ENCODE data around the gene AADAT.
"Not testable (repeated sequence)": the region's sequence is repeated elsewhere in the genome, so short reads cannot be mapped to it uniquely, and the experiment has no call there.

Gene AADAT

DNA sequence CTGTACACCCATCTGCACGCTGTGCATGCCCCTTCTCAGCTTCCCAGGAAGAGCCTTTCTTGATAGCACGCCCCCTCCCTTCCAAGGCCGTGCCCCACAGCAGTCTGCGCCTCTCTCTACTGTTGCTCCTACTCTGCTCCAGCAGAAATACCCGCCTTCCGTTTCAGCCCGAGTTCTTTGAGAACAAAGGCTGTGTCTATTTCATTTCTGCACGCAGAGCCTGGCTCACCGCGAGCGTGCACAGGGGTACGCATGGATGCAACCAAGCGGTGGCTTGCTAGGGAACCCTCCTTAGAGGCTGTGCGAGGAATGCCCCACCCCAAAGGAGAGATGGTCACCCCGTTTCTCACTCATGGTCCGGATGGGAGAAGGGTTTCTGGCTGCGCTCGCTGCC lies 485 bp downstream of the AADAT start:
- DNase-seq (ENCODE audit: low spot score) = peak; percentile 45

DNA sequence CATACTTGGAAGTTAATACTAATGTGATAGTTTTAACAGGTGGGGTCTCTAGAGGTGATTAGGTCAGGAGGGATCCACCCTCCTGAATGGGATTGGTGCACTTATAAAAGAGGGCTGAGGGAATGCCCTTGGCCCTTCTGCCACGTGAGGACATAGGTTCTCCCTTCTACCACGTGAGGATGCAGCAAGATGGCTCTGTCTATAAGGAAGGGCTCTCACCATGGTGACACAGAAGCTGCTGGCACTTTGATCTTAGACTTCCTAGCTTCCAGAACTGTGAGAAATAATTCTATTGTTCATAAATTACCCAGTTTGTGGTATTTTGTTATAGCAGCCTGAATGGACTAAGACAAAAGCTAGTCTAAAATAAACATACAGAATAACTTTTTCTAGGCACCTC lies 1.0 kb downstream of the AADAT start:
- DNase-seq (ENCODE audit: low spot score) = no peak

DNA sequence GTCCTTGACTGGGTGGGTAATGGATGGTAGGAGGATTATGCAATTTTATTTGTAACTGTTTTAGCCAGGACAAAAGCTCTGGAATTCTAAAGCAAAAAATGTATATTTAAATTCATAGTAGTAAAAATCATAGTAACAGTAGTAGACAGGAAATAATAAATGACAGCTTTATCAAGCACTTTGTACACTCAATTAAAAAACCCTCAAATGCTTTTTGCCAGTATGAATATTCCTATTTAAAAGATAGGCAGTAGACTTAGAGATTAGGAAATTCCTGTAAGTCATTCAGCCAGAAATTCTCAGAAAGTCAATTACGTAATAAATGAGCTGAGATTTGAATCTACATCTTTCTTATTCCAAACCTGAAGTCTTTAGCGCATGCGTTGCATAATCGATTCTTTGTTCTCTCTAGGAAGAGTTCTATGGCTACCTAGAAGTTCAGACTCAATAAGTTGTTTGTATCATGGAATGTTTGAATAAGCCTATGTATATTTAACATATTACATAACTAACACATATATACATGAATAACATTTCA lies 2.5 kb downstream of the AADAT start:
- DNase-seq (ENCODE audit: low spot score) = no peak

DNA sequence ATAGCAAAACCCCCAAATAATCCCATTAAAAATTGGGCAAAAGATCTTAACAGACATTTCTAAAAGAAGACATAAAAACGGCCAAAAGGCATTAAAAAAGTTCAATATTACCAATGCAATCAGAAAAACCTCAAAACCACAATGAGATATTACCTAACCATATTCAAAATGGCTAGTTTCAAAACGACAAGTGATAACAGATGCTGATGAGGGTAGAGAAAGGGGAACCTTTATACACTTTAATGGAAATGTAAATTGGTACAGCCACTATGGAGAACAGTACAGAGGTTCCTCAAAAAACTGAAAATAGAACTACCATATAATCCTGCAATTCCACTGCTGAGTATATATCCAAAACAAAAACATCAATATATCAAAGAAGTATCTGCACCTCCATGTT lies 6.2 kb downstream of the AADAT start:
- DNase-seq (ENCODE audit: low spot score) = no peak

DNA sequence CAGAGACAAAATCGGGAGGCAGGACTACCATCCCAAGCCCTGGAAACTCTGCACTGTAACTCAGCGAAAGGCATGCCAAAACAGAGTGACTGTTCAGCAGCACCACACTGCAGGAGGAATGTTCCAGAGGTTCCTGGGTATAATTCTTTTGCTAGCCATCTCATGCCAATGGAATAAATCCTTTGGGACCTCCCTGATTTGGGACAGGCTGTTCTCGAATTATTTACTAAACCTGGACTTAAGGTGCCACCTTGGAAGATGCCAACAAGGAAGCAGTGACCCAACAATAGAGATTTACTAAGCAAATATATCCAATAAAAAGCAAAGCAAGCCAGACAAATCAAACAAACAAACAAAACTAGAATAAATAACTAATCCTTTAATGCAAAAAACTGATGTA lies 9.3 kb downstream of the AADAT start:
- DNase-seq (ENCODE audit: low spot score) = no peak

DNA sequence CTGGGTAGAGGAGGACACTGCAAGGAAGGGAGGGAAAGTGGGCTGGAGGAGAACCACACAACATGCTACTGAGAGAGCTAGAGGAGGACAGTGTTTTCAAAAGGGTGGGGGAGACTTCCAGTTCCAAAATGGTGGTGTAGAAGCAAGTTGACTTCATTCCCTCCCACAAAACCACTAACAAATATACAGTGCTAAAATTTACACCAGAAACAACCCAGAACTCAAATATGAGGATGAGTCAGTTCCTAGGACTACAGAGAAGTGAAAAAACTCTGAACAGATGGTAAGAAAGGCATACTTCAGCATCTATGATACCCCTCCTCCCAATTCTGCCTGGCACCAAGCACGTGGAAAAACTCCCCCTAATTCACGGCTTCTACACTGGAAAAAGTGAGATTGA lies 9.8 kb downstream of the AADAT start:
- DNase-seq (ENCODE audit: low spot score) = no peak

DNA sequence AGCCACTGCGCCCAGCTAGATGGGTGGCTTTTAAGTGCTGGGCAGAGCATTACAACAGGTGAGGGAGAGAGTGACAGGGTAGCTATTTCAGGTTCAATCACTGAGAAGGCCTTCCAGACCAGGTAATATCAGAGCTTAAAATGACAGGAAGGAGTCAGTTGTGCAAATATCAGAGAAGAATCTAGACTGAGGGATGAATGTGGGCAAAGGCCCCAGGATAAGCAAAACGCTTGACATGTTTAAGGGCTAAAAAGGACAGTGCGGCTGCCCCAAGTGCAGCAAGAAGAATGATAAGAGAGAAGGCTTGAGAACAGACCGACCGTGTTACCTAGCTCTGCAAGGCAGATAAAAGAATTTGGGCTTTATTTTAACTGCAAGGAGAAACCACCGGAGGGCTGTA lies 18.6 kb downstream of the AADAT start:
- DNase-seq (ENCODE audit: low spot score) = no peak

DNA sequence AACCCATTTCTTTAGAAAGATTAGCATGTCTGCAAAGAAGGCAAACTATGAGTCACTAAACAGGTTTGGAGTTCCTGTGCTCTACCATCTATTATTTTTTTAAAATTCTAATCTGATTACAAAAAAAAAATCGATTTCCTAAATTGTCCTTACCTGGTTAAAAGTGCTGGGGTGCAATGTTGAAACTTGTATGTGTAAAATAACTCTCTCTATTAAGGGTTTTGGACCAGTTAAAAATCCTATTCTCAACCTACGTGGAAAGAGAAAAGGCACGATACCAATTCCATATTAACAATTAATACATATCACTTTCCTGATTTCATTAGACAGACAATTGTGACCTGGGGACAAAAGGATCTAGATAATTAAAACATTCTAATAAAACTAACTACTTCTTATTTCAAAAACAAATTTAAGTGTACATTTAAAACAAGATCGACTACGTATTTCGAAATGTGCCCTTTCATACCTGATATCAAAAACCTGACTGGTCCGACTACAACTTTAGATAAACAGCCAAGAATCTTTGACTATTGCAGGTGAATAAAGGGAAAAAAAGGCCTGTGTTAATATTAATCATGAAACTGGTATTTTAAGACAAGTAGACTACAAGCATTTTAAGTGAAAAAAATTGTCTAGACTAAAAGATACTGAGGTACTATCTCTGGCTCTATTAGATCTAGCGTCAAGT lies 21.2 kb downstream of the AADAT start:
- no peak for DNase-seq (ENCODE audit: low spot score)

DNA sequence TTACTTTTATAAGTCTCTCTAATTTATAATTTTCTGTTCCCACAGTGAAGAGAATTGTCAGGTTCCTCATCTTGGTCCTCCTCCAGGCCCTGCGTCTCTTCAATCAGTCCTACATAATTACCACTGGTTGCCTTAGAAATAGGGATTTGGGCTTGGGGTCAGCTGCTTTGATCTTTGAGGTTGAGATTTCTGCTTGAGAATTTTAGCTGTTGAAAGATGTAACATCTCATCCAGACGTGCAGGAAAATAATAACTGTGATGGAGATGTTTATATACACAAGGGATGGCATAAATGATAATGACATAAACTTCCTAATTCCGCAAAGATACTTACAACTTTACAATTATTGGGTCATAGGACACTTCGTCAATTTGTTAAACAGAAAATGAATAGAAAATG lies 30.3 kb downstream of the AADAT start:
- DNase-seq (ENCODE audit: low spot score) = no peak

DNA sequence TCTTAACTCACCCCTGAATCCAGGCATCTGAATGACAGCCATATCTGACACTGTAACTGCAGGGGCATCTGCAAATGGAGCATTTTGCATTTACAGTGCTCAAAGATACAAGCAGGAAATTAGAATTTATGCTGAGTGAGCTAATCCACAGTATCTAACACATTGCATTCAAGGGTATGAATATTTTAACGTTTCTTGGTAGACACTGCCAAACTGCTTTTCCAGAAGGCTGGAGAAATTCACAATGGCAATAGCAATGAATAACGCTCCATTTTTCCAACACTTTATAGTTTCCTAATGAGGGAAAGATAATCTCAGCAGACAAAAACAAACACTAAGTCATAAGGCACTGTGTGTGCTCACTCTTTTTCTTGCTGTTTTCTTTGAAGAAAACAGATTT lies 30.9 kb downstream of the AADAT start:
- no peak for DNase-seq (ENCODE audit: low spot score)

DNA sequence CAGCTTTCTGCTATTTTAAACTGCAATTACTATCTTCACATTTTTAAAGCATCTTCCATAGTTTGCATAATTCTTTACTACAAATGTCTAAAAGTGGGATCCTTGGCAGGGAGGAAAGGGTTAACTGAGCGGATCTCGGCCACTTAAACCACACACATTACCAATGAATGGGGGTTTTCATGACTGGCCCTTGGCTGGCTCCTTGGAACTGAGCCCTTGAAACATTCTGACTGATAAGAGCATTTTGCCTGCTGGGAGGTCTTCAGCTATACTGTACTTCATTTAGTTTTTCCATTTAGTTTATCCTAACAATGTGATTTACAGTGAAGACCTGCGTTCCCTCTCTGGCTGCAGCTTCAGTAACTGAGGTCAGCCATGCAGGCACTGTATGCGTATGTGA lies 31.9 kb downstream of the AADAT start:
- DNase-seq (ENCODE audit: low spot score) = no peak

DNA sequence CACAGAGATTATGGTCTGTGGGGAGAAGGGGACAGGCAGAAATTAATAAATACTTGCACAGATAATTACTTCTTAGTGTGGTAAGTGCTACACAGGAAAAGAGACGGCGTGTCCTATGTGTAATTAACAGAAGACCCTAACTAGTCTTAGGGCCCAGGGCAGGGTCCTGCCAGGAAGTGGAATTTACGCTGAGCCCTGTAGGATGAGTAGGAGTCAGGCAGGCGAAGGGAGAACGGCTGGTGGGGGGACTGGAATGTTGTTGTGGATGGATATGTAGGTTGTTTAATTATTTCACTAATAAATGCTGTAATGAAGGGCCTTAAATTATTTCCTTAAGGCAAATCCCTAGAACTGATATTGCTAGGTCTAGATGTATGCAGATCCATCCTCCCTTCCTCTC lies 36.8 kb downstream of the AADAT start:
- no peak for DNase-seq (ENCODE audit: low spot score)

DNA sequence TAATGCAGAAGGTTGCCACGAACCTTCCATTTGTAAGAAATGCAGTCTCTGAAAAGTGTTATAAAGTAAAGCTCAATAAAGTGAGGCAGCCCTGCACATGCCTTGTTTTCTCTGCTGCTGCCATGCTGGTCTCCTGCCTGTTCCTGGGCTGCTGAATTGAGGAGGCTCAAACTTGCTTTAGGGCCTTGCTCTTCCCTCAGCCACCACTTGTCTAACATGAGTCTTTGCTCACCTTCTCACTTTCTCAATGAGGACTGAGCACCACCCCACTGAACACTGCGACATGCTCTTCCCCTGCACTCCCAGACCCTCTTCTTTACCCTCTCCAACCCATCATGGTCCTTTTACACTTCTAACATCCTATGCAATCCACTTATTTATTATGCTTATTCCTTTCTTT lies 38.4 kb downstream of the AADAT start:
- DNase-seq (ENCODE audit: low spot score) = no peak

DNA sequence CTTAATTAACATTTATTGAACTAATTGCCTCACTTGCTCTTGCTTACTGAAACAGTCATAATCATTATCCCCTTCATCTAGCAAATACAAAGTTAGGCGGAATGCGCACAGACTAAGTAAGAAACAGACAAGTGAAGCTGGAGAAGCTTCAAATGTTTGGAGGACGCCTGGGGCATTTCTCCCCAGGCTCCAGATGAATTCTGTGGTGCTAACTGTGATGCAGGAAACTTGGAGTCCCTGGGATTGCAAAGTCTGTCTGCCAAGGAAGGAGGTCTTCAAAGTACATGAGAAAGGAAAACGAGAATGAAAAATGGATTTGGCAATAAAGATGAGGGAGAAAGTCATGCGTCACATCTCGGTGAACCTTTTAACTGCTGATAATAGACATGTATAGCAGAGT lies 40.0 kb downstream of the AADAT start:
- DNase-seq (ENCODE audit: low spot score) = no peak

DNA sequence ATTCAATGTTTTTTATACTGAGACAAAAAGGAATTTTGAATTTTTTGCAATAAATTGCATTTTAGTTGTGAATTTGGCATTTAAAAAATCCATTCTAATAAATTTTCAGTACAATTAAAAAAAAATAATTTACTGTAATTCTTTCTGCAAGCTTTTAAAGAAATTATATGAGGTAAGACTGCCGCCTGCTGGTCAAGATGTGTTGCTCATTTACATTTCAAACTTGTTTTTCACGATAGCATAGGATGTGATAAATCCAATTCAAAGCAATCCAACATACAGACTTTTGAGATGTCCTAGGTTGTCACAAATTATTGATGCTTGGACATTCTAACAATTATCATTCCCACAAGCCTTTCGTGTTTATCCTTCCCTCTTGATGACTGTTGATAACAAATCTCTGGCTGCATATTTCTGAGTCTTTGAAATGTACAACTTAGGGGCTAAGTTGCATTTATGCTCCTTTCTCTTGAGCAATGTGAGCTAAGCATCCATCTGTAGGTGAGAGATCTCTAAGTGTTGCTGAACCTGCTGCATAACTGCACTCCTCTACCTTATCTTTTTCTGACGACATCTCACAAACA lies 41.9 kb downstream of the AADAT start:
- peak; percentile 43 for DNase-seq (ENCODE audit: low spot score)

DNA sequence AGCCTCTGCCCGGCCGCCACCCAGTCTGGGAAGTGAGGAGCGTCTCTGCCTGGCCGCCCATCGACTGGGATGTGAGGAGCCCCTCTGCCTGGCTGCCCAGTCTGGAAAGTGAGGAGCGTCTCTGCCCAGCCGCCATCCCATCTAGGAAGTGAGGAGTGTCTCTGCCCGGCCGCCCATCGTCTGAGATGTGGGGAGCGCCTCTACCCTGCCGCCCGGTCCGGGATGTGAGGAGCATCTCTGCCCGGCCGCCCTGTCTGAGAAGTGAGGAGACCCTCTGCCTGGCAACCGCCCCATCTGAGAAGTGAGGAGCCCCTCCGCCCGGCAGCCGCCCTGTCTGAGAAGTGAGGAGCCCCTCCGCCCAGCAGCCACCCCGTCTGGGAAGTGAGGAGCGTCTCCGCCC lies 43.6 kb downstream of the AADAT start:
- DNase-seq (ENCODE audit: low spot score) = not testable (repeated sequence)

DNA sequence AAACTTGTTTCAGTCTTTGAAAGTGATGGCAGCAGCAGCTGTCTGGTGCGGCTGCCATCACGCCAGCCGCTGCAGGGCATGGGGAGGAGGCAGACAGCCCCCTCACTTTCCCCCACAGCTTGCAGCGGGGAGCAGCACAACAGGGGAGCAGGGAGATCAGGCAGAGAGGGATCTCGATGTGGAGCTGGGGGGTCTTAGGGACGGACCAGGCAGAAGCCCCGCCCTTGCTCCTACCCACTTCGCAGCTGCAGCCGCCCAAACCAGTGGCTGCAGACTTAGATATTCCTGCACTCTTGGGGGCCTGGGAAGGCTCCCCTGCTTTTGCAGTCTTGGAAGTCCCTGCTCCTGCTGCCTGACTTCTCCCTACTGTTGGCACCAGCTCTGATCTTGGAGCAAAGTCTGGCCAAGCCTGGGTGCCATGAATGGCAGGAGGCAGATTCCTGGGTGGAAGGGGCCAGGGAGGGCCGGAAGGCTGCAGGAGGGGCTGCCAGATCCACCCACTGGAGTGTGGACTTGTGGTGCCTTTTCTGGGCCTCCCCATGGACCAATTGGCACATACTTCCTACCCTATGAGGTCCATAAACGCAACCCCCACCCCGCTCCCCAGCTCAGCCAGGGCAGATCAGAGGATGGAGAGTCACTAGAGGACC lies 49.6 kb downstream of the AADAT start:
- no peak for DNase-seq (ENCODE audit: low spot score)

DNA sequence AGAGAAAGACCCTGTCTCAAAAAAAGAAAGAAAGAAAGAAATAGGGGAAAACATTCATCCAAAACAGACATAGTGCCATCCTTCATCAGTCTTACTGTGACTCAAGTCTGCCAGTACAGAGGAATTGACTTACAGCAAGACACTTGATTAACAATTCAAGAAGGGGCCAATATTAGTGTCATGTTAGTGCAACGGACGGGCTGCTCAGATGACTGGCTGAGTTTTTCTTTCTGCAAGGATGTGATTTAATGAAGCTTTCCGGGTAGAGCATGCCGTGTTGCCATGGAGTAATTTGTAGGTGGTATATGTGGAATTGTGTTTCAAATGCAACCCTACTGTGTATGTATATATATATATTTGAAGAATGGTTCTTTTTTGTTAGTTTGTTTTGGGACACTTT lies 51.0 kb downstream of the AADAT start:
- no peak for DNase-seq (ENCODE audit: low spot score)

DNA sequence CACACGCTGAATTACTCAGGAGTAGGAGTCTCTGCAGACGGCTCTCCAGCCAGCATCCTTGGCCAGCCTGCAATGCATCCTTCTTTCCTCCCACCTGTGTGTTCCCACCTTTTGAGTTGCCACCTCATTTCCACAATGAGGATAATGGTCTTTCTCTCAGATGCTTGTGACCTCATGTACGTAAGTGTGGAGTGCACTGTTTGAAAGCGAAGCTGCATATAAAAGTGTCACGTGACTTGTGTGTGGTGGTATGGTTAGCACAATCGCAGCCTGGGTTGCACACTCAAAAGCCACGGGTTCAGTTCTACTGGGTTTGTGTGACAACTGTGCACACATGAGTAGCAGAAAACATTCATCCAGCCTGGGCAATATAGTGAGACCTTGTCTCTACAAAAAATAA lies 51.5 kb downstream of the AADAT start:
- no peak for DNase-seq (ENCODE audit: low spot score)

DNA sequence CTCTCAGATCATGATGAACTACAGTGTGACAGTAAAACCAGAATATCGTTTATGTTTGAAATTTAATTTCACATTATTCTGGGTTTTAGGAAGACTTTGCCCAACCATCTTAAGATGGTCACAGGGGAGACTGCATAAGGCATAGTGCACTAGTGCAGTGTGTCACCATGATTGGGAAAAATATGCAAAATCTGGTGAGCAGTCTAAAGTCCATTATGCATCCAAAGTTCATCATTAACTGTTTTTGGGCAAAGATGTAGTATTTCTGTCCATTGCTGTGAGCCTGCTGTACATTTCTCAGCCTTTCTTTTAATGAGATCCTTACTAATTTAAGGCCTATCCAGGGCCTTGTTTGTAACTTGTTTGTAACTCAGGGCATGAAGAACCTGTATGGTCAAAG lies 52.3 kb downstream of the AADAT start:
- DNase-seq (ENCODE audit: low spot score) = no peak

DNA sequence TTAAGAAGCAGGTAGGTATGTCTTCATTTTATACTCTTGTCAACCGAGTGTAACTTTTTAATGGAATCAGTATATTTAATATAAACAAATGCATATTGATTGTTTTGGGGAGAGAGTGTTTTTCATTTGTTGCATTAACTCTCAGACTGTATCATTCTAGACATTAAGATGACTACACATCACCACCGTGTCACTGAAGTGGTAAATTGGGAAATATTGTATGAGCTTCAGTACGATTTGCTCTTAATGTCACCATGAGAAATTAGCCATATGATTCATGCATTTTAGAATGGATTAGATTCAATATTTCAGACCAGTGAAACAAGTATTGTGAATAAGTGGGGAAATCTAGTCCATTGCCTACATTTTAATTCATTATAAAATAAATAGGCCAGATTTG lies 53.9 kb downstream of the AADAT start:
- no peak for DNase-seq (ENCODE audit: low spot score)

DNA sequence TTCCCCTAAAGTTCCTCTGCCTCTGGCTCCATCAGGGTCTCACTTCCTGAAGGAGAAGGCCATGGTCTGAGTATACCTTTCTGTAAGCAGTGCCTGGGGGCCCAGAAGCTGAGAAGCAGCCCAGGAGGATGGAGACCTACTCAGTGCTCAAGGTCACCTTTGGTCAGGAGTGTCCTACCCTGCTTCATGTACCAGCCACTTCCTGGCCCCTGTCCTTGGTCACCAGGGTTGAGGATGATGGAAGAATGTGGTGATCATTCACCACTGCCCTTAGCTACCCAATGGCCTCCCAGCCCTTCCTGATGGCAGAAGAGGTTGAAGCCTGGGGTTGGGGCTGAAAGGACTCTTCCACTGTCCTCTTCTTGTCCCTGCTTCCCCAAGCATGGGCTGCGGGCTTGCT lies 54.5 kb downstream of the AADAT start:
- no peak for DNase-seq (ENCODE audit: low spot score)

DNA sequence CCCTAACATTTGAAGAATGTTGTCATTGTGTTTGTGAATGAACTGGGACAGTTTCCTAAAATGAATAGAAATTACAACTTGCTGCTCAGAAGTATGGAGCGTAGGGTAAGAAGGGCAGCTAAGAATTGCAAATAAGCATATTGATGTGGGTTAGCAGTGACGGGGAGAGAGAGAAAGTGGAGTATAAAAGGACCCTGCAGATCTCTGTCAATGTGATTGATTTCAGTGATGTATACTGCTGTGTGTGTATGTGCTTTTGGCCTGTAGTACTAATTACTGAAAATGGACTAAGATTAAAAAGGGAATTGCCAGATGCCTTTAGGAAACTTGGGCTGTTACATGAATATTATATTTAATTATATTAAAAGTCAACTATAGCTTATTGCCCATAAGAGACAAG lies 55.8 kb downstream of the AADAT start:
- DNase-seq (ENCODE audit: low spot score) = no peak

DNA sequence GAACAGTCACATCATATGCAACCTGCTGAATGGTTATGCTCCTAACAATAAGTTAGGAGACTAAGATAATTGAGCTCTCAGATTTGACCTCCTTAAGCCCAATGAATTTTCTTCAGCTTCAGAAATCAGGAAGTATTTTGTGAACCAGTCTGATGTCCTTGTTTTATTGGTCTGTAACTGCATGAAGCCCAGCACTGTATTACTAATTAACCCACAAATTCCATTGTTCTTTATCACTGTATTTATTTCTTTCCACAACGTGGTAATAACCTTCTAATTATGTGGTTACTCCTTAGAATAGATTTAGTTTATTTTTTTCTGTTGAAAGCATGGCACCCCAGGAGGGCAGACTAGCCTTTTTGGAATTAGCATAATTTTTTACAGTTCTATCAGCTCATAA lies 59.6 kb downstream of the AADAT start:
- DNase-seq (ENCODE audit: low spot score) = no peak
